ENCODE data around the gene COL9A3.

The COL9A3 gene

DNA sequence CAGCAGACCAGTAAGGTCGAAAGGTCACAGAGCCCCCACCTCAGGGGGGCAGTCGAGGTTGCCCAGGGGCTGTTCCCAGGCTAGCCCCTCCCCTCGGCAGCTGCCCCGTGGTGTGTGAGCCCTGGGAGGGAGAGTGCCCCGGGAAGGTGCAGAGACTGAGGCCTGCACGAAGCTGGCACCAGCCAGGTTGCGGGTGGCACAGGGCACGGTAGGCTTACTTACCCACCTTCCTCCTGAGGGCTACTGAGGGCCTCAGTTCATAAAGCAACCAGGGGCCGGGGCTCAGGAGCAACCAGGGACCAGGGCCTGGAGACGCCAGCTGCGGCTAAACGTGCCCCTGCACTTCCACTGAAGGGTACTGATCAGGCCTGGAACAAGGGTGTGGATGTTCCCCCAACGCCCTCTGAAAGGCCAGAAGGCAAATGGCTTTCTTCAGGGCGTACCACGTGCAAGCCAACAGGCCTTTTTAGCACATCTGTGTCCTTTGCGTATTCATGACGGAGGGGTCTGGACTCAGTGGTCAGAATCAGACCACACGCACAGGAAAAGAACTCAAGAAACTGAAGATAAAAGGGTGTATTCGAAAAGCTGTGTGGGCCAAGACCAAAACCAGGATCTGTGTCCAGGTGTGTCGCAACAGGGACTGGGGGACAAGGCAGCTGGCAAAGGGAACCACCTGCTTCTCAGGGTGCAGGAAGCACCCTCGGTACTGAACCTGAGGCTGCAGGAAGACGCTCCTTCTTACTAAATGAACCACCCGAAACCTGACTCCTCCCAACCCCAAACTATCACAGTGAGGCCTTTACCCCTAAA is 69.3 kb downstream of the COL9A3 start:
- DNase-seq: no peak

DNA sequence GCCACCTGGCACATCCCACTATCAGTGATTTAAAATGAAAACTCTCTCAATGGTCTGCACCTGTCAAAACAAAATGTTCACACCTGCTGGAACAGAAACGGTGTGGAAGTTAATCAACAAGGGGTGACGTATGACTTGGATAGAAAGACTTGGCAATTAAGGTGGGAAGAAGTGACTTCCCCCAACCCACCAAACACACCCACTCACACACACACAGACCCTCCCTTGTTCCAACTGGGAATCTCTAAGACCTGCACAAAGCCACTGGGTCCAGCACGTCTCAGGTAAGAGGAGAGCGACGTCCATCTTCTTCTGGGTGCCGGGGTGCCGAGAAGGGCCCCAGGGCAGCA is 69.8 kb downstream of the COL9A3 start:
- DNase-seq: no peak

DNA sequence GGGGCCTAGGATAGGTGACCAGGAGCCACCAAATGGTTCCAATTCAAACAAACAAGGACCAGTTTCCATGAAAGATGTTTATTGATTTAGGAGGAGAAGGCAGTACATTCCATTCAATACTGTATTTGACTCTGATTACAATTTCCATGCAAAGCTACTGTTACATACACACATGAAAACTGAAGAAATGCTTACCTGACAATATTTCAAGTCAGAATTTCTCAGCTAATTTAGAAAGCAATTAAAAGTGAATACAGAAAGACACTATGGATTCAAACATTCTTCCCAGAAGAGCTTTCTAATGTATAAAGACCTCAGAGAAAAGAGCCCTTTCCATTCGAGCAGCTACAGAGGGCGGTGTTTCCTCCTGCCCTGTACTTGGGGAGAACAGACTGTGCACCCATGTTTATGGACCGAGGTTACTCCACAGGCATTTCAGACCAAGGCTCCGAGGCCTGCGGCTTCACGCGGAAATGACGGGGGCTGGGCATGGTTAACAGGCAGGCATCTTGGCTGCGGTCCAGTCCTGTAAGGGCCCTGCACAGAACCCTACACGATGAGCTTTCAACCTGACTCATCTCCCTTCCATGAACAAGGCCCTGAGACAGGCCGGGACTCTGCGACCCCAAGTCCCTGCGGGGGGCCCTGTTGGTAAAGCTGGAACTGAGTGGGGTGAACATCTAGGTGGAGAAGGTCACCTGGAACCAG is 70.5 kb downstream of the COL9A3 start:
- peak; percentile 40 for DNase-seq

DNA sequence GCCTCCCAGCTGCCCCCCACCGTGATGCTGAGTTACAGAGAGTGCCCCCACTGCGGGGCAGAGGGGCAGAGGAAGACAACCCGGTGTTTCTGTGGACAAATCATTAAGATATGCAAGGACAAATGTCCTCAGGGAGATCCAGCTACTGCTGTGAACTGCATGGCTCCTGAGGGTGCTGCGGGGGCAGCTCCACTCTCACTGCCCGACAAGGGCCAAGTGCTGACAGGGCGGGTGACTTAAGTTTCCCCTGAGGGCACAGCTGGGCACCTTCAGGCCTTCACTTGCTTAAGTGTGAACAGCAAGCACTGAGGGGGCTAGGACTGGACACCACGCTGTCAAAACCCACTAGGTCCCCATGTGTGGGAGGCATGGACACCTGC is 71.0 kb downstream of the COL9A3 start:
- no peak for DNase-seq

DNA sequence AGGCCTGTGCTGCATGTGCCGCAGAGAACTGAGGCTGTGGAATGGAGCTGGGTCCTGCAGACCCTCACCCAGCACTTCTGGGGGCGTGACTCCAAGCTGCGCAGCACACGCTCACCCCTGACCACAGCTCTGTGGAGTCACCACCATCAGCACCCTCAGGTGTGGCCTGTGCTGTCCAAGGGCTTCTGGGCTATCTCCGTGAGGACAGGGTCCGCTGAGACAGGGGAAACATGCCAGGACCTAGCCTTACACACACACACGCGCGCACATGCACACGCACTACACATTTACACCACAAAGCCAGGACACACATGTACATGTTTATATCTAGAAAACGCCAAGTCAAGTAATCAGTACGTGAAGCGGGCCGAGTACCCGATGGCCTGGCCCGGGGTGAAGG is 71.6 kb downstream of the COL9A3 start:
- no peak for DNase-seq

DNA sequence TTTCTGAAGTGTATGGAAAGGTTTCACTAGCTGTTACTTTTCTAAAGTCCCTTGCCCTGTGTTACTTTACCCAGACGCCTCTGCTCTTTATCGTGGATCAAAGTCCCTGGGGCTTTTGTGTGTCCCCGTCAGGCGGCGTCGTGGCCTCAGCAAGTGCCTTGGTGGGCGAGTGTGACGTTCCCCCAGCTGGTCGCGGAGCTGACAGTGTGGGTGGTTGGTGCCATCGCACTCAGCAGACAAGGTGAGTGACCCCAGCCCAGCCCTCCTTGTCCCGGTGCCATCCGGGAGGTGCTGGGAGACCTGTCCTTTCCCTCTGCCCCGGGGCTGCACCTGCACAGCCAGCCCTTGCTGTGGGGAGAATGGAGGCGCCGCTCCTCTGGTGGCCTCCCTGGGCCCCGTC is 72.1 kb downstream of the COL9A3 start:
- DNase-seq: no peak

DNA sequence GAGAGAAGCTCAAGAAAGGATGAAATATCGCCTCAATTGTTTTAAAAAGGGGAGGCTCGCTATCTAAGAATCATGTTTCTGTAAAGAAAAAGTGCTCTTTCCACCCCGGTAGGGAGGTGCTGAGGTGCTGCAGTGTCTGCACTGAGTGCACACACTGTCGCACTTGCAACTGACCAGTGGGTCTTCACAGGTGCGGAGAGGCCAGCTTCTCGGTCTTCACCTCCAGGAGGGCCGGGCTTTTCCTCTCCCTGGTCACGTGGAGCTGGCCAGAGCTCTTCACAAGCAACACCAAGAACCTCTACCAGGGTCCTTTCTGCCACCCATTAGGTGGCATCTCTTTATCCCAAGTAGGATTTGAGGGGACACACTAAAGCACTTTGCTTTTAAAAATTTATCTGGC is 72.6 kb downstream of the COL9A3 start:
- no peak for DNase-seq

DNA sequence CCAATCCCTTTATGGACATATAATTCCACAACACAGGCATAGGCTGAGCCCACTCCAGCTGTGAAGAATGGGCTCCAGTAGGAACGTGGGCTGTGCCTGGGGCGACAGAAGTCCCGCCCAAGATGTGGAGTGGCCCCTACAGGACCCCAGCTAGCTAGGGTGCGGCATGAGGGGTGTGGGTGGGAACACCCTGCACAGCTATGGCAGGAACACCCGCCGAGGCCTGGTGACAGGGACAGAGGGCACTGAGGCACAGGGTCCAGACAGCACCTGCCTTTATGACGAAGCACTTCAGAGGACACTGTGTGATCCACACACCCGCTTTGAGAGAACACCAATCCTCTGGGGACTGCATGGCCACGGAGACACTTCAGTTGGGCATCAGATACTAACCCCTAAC is 73.0 kb downstream of the COL9A3 start:
- DNase-seq: no peak

DNA sequence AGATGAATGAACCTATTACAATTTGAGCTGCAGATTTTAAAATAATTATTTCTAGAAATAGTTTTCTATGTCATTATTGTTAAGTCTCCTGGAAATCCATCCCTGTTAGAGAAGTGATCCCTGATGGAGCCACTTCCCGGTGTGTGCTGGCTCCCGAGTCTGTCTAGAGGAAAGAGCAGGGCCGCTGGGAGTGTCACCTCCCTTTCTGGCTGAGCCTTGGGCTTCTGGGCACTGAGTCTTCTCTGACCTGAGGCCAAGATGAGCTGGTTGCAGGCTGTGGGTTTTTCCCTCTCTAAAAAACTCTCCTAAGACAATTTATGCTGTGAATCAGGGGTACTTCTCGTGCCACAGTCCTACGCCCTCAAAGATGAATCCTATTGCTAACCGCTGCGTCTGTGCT is 73.6 kb downstream of the COL9A3 start:
- DNase-seq: no peak

All from suppressor macrophage treated with lipopolysaccharide for 4 hours (primary cell).